Erythroblast (primary cell): ENCODE data around the gene CYBRD1.

Experiments
- GATA1 ChIP-seq: IDR thresholded peaks from 2 replicates; pipeline ENCODE4 v1.6.1; 2011; ENCODE audit warnings: low read depth, mild to moderate bottlenecking, control low read depth, low read length, moderate library complexity
- POLR2A ChIP-seq: IDR thresholded peaks from 2 replicates; pipeline ENCODE4 v1.6.1; 2011; ENCODE audit warnings: mild to moderate bottlenecking, low read length

DNA sequence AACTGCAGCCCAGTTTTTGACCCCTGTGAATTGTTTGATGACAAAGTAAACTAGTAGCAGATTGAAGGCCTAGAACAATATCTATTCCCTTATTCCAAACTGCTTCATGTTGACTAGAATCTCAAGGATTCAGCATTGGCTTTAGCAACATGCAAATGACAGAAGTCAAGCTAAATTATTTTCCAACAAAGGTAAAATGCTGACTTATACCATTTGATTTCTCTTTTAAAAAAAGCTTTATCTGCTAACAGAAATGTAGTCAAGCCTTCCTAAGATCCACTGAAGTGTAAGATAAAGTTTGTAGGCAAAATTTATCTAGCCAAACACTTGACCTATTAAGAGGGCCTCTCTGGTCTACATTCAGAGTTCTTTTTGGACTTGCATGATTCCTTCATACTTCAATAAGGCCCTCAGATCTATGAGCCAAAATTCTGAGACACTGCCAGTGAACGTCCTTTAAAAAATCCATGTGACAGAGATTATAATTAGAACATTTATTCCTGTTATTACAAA is 9.5 kb upstream of the CYBRD1 start:
- no peak for TF ChIP-seq POLR2A
- no peak for TF ChIP-seq GATA1
